Stimulated activated CD8-positive, alpha-beta memory T cell treated with anti-CD3 and anti-CD28 coated beads, Interleukin-4, amount 100 ng/mL, for 24 hours (primary cell): ENCODE measurements around the gene HNRNPF.
A peak's percentile ranks its signal among the peaks of the same experiment; 100 is the strongest.
"Not testable (repeated sequence)": the region's sequence is repeated elsewhere in the genome, so short reads cannot be mapped to it uniquely, and the experiment has no call there.

Experiments used
- DNase-seq: peaks from one replicate; pipeline ENCODE4 v3.0.0-alpha.2; 2020; ENCODE audit warnings: low read depth

The HNRNPF gene

GRCh38 chr10:43348511-43349312 is 60.3 kb downstream of the HNRNPF start:
- peak; percentile 72 for DNase-seq

DNA sequence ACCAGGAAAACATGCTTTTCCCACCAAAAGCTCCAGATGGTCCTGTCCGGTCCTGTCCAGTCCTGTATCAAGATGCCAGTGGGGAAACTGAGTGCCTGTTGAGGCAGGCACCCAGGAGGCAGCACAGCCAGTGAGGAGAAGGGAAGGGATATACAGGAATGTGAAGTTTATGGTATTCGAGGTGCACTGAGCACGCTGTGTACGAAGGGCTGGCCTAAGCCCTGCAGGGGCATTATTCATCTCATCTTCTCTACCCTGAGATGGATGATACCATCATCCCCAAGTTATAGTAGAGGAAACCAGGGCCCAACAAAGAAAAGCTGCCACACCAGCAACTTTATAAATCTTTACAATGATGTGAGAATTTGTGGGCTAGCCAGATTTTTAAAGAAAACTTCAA is 61.0 kb downstream of the HNRNPF start:
- no peak for DNase-seq

- no peak for DNase-seq
These were observed 64.9 kb downstream of the HNRNPF start for GRCh38 chr10:43344051-43344450.

DNA sequence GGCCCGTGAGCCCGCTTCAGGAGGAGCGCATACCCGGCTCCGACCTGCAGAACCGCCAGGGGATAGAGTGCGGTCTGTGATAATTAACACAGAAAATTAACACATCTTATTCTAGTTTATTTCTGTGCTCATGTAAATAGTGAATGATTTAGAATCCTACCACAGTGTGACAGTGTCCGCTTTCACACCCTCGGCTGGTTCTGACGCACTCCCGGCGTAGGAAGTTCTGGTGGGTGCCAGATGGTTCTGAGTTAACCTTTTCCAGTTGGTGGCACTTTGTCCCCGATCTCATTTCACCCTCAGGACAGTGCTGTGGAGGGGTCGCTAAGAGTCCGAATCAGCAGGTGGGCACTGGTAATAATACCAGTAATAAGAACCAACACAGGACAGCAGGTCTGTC is 65.9 kb downstream of the HNRNPF start:
- no peak for DNase-seq

DNA sequence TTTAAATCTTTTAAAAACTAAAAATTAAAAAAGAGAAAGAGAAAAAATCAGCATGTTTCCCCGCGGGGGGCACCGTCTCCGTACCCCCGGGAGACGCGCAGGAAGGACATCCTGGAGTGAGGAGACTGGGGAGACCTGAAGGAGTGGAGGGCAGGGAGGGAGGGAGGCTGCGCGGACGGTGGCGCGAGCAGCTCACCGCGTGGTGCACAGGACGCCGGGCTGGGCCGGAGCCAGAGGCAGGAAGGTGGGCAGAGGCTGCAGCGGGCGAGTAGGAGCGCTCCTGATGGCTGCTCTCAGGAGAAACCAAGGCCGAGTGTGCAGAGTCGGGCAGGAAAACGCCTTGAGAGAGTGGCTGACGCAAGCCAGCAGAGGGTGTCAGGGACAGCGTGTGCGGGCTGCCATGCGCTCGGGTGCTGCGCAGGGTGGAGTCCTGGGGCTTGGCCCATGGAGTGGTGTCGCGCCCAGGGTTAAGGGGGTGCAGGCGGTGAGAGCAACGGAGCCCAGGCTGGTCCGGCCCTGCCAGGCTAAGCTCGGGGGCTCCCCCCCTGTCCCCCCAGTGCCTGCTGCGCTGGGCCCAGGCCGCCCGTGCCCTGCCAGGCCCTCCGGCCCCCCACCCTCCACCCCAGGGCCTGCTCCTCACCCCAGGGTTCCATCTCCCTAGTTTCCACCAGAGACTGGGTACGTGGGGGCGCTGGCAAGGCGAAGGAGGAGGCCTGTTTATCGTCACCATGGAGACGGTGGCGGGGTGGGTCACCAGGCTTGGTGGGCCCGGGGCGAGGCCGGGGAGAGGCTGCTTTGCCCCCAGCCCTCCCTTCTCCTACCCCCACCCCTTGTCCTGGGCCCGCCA is 66.5 kb downstream of the HNRNPF start:
- DNase-seq, result no peak

- DNase-seq, result no peak
These were observed 67.5 kb downstream of the HNRNPF start for GRCh38 chr10:43341450-43341849.

DNA sequence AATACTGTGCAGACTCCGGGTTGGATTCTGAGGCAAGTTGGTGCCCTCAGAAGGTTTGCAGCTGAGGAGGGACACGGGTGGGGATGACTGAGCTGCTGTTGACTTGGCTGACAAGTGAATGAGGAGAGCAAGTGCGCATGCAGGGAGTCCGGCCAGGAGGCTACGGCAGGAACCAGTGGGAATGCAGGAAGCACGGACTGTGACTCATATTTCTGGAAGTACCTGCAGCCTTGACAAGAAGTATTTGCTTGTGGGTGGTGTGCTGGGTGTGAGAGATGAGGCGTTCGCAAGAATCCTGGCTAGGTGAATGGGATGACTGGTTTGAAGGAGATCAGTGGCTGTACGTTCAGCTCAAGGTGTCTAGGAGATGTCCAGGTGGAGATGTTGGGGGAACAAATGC is 68.4 kb downstream of the HNRNPF start:
- DNase-seq, result no peak

GRCh38 chr10:43340101-43340500 is 68.9 kb downstream of the HNRNPF start:
- no peak for DNase-seq

DNA sequence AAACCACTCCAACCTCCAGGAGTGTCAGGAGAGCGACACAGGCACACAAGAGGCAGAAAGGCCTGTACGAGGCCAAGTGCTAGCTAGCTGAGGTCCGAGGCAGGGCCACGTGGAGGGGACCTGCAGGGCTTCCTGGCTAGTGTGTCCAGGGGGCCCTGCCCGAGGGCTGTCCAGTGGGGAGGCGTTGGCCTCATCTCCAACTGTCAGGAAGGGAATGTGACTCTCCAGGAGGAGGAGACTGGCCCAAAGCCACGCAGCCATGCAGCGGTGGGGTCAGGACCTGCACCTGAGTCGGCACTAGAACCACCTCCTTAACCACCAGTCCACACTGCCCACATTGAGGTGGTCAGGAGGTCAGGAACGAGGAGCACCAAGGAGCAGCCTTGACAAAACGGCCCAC is 69.8 kb downstream of the HNRNPF start:
- DNase-seq, result no peak

DNA sequence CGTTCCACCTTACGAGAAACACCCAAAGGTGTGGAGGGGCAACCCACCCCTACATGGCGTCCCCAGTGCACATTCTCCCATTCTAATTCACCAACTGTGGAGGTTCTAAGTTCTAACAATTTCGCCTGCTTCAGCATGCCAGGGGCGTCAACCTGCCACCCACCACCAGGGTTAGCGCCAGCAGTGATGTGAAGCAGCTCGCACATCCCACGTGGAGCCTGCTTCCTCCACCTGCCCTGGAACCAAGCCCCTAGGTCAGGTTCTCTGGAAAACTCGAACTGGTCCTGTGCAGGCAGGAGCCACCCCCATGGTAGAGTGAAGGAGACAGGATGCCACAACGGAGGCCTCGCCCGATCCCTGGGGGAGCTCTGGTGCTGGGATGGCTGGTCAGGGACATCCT is 70.9 kb downstream of the HNRNPF start:
- no peak for DNase-seq

GRCh38 chr10:43337536-43337935 is 71.5 kb downstream of the HNRNPF start:
- not testable (repeated sequence) for DNase-seq

DNA sequence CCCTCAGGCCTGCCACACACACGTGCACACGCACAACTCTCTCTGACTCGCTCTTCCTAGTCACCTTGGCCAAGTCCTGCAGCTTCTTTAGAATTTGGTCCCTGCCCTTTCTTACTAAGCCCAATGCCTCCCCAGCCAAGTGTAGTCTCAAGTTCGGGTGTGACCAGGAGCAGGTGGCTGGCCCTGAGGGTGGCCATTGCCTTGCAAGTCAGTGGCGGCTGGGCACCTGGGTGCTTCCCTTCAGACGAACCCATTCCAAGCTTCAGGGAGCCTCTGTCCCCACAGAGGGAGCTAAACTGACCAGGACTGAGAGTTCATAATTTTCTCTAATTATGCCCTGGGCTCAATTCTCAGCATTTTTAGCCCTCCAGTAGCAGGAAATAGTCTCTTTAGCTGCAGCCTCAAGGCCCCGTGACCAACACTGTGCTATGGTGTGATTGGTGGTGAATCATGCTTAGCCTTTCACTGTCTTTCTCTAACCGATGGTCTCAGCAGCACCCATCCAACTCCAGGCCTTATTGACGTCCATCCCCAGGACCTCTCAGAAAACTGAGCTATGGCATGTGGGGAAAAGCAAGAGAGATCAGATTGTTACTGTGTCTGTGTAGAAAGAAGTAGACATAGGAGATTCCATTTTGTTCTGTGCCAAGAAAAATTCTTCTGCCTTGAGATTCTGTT is 72.2 kb downstream of the HNRNPF start:
- no peak for DNase-seq

- no peak for DNase-seq
These were observed 72.9 kb downstream of the HNRNPF start for GRCh38 chr10:43336061-43336460.
